GM23248 (cell line): ENCODE data around the gene SLC2A6. TPM values are rescaled to one million over a fixed set of nuclear protein-coding genes. Genes with fewer than 3 reads are reported as not detected.

Experiments
- DNase-seq: peaks from one replicate; pipeline ENCODE4 v3.0.0-alpha.2; 2015
- H2AFZ ChIP-seq: fragments of 200-600 bp; sonication (generic); 2 replicates; pipeline ENCODE4 v1.6.1; 2016; ENCODE audit warnings: antibody characterized with exemption
- H3F3A ChIP-seq: fragments of 200-600 bp; sonication (generic); 2 replicates; pipeline ENCODE4 v1.6.1; 2016; ENCODE audit warnings: mild to moderate bottlenecking, antibody characterized with exemption, mixed run types; ENCODE audit not compliant: insufficient read depth
- H3K27ac ChIP-seq: fragments of 200-600 bp; sonication (generic); 2 replicates; pipeline ENCODE4 v1.5.1; 2016; ENCODE audit warnings: mild to moderate bottlenecking
- H3K27me3 ChIP-seq: fragments of 200-600 bp; sonication (generic); replicated peaks from 2 replicates; pipeline ENCODE4 v1.6.1; 2016; ENCODE audit warnings: mild to moderate bottlenecking; ENCODE audit not compliant: insufficient read depth
- H3K36me3 ChIP-seq: fragments of 200-600 bp; sonication (generic); 2 replicates; pipeline ENCODE4 v1.6.1; 2016; ENCODE audit warnings: low read depth, mild to moderate bottlenecking
- H3K4me1 ChIP-seq: fragments of 200-600 bp; sonication (generic); 2 replicates; pipeline ENCODE4 v1.6.1; 2016; ENCODE audit warnings: mild to moderate bottlenecking; ENCODE audit not compliant: insufficient read depth
- H3K4me2 ChIP-seq: fragments of 200-600 bp; sonication (generic); one replicate; pipeline ENCODE4 v1.6.1; 2016; ENCODE audit warnings: mild to moderate bottlenecking; ENCODE audit not compliant: unreplicated experiment
- H3K4me3 ChIP-seq: fragments of 200-600 bp; sonication (generic); 2 replicates; pipeline ENCODE4 v1.5.1; 2016; ENCODE audit warnings: mild to moderate bottlenecking
- H3K79me2 ChIP-seq: fragments of 200-600 bp; sonication (generic); 2 replicates; pipeline ENCODE4 v1.6.1; 2016; ENCODE audit warnings: mild to moderate bottlenecking; ENCODE audit not compliant: insufficient read depth
- H3K9ac ChIP-seq: fragments of 200-600 bp; sonication (generic); 2 replicates; pipeline ENCODE4 v1.6.1; 2016; ENCODE audit warnings: mild to moderate bottlenecking
- H3K9me2 ChIP-seq: fragments of 200-600 bp; sonication (generic); 2 replicates; pipeline ENCODE4 v1.6.1; 2016; ENCODE audit warnings: mixed run types, mild to moderate bottlenecking, moderate library complexity; ENCODE audit not compliant: insufficient read depth
- H3K9me3 ChIP-seq: fragments of 200-600 bp; sonication (generic); one replicate; pipeline ENCODE4 v1.6.1; 2017; ENCODE audit warnings: low read depth
- H4K20me1 ChIP-seq: fragments of 200-600 bp; sonication (generic); 2 replicates; pipeline ENCODE4 v1.6.0; 2016; ENCODE audit not compliant: insufficient read depth
- EZH2 ChIP-seq: fragments of 200-600 bp; sonication (generic); IDR thresholded peaks from 2 replicates; pipeline ENCODE4 v1.6.1; 2018; ENCODE audit warnings: antibody characterized with exemption, mild to moderate bottlenecking; ENCODE audit not compliant: insufficient read depth, poor library complexity, severe bottlenecking
- EZH2phosphoT487 ChIP-seq: fragments of 200-600 bp; sonication (generic); IDR thresholded peaks from 2 replicates; pipeline ENCODE4 v1.6.1; 2018; ENCODE audit warnings: antibody characterized with exemption, moderate library complexity, mild to moderate bottlenecking, low read depth; ENCODE audit not compliant: insufficient read depth
- WGBS, 2 experiments: methylation state at CpG; one replicate each; pipeline ENCODE4 v1.1.6; 2015 to 2017; ENCODE audit warnings: low lambda C conversion rate in 2 of 2, low coverage in 1 of 2; ENCODE audit errors: missing lambda C conversion rate in 2 of 2; 5-methylcytosine and 5-hydroxymethylcytosine counted together
- in situ Hi-C: fragments of 300-500 bp; cut with MboI; formaldehyde crosslinking; loops from 2 replicates; pipeline ENCODE4 v1.15.0; 2020
- polyA plus RNA-seq: library from polyadenylated mRNA; unstranded; fragments of >200 nt; fragmentation: Nextera tagmentation; extraction: Ambion mirVana; gene quantifications from 2 replicates; pipeline ENCODE4 v1.2.1, GENCODE V29; 2016
- total RNA-seq: library from RNA; depleted of rRNA; stranded (reverse); fragments of >200 nt; shearing (Covaris generic); gene quantifications from 2 replicates; pipeline ENCODE4 v1.2.3, GENCODE V29; 2014

Gene SLC2A6
- total and polyA plus RNA-seq, 2 experiments from 2014 or later = 6.8 to 12.0 TPM

DNA sequence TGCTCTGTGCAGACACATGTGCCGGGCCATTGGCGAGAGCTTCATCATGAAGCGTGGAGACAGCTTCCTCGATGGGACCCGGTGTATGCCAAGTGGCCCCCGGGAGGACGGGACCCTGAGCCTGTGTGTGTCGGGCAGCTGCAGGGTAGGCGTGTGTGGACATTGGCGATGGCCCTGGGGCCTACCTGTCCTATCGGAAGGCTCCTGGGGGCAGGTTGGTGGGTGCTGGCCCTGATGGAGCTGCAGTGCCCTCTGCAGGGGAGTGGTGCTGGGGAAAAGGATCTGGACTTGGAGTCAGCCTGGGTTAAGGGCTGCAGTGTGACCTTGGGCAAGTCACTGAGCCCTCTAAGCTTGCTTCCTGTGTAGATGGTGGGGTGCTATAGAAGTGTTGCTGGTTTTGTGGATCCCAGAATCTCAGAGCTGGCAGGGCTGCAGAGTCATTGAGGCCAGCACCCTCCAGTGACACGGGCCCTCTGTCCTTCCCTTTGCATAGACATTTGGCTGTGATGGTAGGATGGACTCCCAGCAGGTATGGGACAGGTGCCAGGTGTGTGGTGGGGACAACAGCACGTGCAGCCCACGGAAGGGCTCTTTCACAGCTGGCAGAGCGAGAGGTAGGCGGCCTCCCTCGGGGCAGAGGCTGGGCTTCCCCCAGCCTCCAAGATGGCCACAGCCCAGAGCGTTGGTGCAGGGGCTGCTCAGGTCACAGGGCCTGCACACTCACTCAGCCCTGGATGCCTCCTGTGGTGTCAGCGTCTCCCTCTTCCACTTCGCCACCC, 41.0 kb downstream of the SLC2A6 start:
- Histone ChIP-seq H2AFZ (no peak overlapping the region), H3K27me3 (no peaks in the 10 kb centered on the region), H3K9ac (no peak overlapping the region), H3K9me3 (no peaks in the 10 kb centered on the region), H3K36me3 (no peaks in the 10 kb centered on the region), H3K4me2 (no peak overlapping the region), H3K4me3 (no peak overlapping the region), H3K79me2 (no peaks in the 10 kb centered on the region), H3F3A (no peaks in the 10 kb centered on the region), H3K9me2 (no peaks in the 10 kb centered on the region), H4K20me1 (no peaks in the 10 kb centered on the region), H3K27ac (no peak overlapping the region), H3K4me1 (no peaks in the 10 kb centered on the region)
- no peak for DNase-seq
- in situ Hi-C loops = no loop called here
- 80 to 81% methylated on average over 20 of the region's 20 CpGs for WGBS, 2 experiments
- no peak for TF ChIP-seq EZH2

DNA sequence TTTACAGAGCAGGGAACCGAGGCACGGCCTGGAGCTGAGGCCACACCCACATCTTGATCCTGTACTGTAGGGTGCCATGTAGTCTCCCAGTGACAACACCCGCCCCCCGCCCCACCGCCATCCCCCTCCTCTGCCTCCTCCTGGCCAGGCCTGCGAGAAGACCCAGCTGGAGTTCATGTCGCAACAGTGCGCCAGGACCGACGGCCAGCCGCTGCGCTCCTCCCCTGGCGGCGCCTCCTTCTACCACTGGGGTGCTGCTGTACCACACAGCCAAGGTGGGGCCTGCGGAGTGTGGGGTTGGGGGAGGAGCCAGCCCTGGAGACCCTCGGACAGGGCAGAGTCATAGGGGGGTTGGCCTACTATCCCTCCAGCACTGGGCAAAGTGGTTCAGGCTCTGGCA, 42.2 kb downstream of the SLC2A6 start:
- H3K27me3 ChIP-seq = no peaks in the 10 kb centered on the region
- WGBS, 2 experiments = 64 to 66% methylated on average over 13 to 16 of the region's 16 CpGs
- H3K9me3 ChIP-seq = no peaks in the 10 kb centered on the region
- no peak overlapping the region for H3K4me3 ChIP-seq
- H3K9me2 ChIP-seq = no peaks in the 10 kb centered on the region
- no peaks in the 10 kb centered on the region for H3K4me1 ChIP-seq
- no peak overlapping the region for H3K27ac ChIP-seq
- no peak overlapping the region for H3K9ac ChIP-seq
- no peaks in the 10 kb centered on the region for H3K79me2 ChIP-seq
- no peaks in the 10 kb centered on the region for H3F3A ChIP-seq
- no peak overlapping the region for H3K4me2 ChIP-seq
- DNase-seq = no peak
- no peaks in the 10 kb centered on the region for H3K36me3 ChIP-seq
- H4K20me1 ChIP-seq = no peaks in the 10 kb centered on the region
- in situ Hi-C loops = no loop called here
- H2AFZ ChIP-seq = no peak overlapping the region
- TF ChIP-seq EZH2 (no peak), EZH2phosphoT487 (no peak)

DNA sequence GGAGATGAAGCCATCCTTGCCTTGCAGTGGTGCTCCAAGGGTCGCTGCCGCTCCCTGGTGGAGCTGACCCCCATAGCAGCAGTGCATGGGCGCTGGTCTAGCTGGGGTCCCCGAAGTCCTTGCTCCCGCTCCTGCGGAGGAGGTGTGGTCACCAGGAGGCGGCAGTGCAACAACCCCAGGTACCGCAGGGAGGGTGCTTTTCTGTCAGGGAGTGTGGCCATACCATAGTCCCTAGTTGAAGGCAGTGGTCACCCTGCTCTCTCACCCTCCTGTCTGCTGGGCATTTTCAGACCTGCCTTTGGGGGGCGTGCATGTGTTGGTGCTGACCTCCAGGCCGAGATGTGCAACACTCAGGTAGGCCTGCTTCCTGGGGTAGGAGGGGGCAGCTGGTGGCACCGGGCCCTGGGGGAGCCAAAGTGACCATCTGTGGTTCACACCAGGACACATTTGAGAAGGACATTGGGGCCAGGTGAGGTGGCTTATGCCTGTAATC, 45.5 kb downstream of the SLC2A6 start:
- Histone ChIP-seq H3K27me3 (no peaks in the 10 kb centered on the region), H3K4me2 (no peak overlapping the region), H3F3A (no peaks in the 10 kb centered on the region), H3K27ac (no peak overlapping the region), H3K9me3 (no peaks in the 10 kb centered on the region), H4K20me1 (no peaks in the 10 kb centered on the region), H3K36me3 (no peaks in the 10 kb centered on the region), H3K79me2 (no peaks in the 10 kb centered on the region), H3K4me1 (no peaks in the 10 kb centered on the region), H2AFZ (no peak overlapping the region), H3K4me3 (no peak overlapping the region), H3K9me2 (no peaks in the 10 kb centered on the region), H3K9ac (no peak overlapping the region)
- in situ Hi-C loops = no loop called here
- WGBS, 2 experiments = 77 to 78% methylated on average over 11 of the region's 11 CpGs
- TF ChIP-seq EZH2phosphoT487 (no peak), EZH2 (no peak)
- DNase-seq = no peak

DNA sequence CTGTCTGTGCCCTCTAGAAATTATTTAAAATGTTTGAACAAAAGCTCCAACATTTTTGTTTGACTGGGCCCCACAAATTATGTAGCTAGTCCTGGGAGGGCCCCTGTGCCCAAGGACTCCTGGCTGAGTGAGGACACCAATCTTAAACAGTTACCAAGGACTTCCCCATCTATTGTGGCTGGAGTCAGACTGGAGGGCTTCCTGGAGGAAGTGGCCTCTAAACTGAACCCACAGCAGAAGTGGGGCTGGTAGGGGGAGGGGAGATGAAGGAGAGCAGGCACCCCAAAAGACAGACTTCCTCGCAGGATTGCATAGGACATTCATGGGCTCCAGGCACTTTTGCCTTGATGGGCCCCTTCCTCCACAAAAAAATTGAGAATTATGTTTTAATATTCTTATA, 48.7 kb downstream of the SLC2A6 start:
- Histone ChIP-seq H3K27me3 (peaks cover 7% of the 10 kb centered on the region; the same call in 1 of the 2 replicates), H3K4me1 (no peaks in the 10 kb centered on the region), H3K9ac (no peak overlapping the region), H3K9me2 (no peaks in the 10 kb centered on the region), H3K4me2 (no peak overlapping the region), H3K27ac (no peak overlapping the region), H3K79me2 (no peaks in the 10 kb centered on the region), H4K20me1 (no peaks in the 10 kb centered on the region), H2AFZ (no peak overlapping the region), H3K36me3 (no peaks in the 10 kb centered on the region), H3F3A (no peaks in the 10 kb centered on the region), H3K4me3 (no peak overlapping the region), H3K9me3 (no peaks in the 10 kb centered on the region)
- DNase-seq = no peak
- WGBS, 2 experiments = 92 to 93% methylated on average over 1 of the region's 1 CpG
- TF ChIP-seq EZH2 = no peak
- no peak for TF ChIP-seq EZH2phosphoT487
- in situ Hi-C loops = no loop called here
